ENCODE measurements around the gene CD247.
A peak's percentile ranks its signal among the peaks of the same experiment; 100 is the strongest.

CD247 gene

GRCh38 chr1:167528057-167528728 is 9.9 kb upstream of the CD247 start (continued):
- TF ChIP-seq ZNF701 (tag by site-specific recombination; IDR thresholded peaks at IDR 0.05): no peak
- no peak for TF ChIP-seq ZNF140 (tag by site-specific recombination; IDR thresholded peaks at IDR 0.05)

GRCh38 chr1:167526667-167527383 is 8.5 kb upstream of the CD247 start:
- H3K4me1 ChIP-seq (ENCODE audit: control insufficient read depth, insufficient read depth, low read length): no peaks in the 10 kb centered on the region
- POLR2A ChIA-PET: no interaction called here
- CTCF ChIA-PET: interaction anchor here (0.6 to 1.0 kb wide), 4 partner anchors 13 to 60 kb away, joined by 3 to 5 read pairs (median 3); no protein-coding TSS in a partner anchor

GRCh38 chr1:167524651-167525050 is 6.3 kb upstream of the CD247 start:
- Histone ChIP-seq H3K27ac (ENCODE audit: extremely low read depth, low read depth, low read length) (no peak overlapping the region), H3K4me3 (ENCODE audit: low read depth, low read length) (no peak overlapping the region), H3K4me1 (ENCODE audit: control insufficient read depth, insufficient read depth, low read length) (no peaks in the 10 kb centered on the region), H3K9me3 (ENCODE audit: control insufficient read depth, insufficient read depth, low read depth, low read length) (no peaks in the 10 kb centered on the region), H3K36me3 (ENCODE audit: control insufficient read depth in 2 of 2, insufficient read depth in 1 of 2, low read length in 2 of 2) (no peaks in the 10 kb centered on the region)
- ChIA-PET POLR2A (interaction anchor here (0.6 kb wide), 1 partner anchor 18 kb away, joined by 3 read pairs; no protein-coding TSS in a partner anchor), CTCF (interaction anchor here (0.7 to 2.1 kb wide), 3 partner anchors 9 to 81 kb away, joined by 3 to 10 read pairs (median 4); no protein-coding TSS in a partner anchor)
- TF ChIP-seq PRDM4 (tag by site-specific recombination; IDR thresholded peaks at IDR 0.05): no peak
- TF ChIP-seq SALL2 (tag by site-specific recombination; IDR thresholded peaks at IDR 0.05; ENCODE audit: borderline replicate concordance): no peak
- TF ChIP-seq ELK4 (IDR thresholded peaks at IDR 0.05; ENCODE audit: borderline replicate concordance, low read depth, low read length): no peak
- no peak for TF ChIP-seq ZNF148 (tag by site-specific recombination; IDR thresholded peaks at IDR 0.05; ENCODE audit: borderline replicate concordance)
- no peak for TF ChIP-seq ZNF280C (tag by site-specific recombination; IDR thresholded peaks at IDR 0.05)
- no peak for TF ChIP-seq ZFP41 (tag by site-specific recombination; IDR thresholded peaks at IDR 0.05; ENCODE audit: borderline replicate concordance)

More at GRCh38 chr1:167526667-167527383, 8.5 kb upstream of the CD247 start:
- no peak for TF ChIP-seq ZNF521 (tag by site-specific recombination; IDR thresholded peaks at IDR 0.05)
- no peak for TF ChIP-seq ZNF488 (tag by site-specific recombination; IDR thresholded peaks at IDR 0.05)
- no peak for TF ChIP-seq ZNF654 (tag by site-specific recombination; IDR thresholded peaks at IDR 0.05; ENCODE audit: low read depth)
- TF ChIP-seq ZNF596 (tag by site-specific recombination; IDR thresholded peaks at IDR 0.05): 0 out of 2 replicates have a peak, but pooled peaks have one; percentile 23
- TF ChIP-seq ZBTB21 (tag by site-specific recombination; IDR thresholded peaks at IDR 0.05): no peak
- no peak for TF ChIP-seq ELK4 (IDR thresholded peaks at IDR 0.05; ENCODE audit: borderline replicate concordance, low read depth, low read length)
- no peak for TF ChIP-seq PRDM6 (tag by site-specific recombination; IDR thresholded peaks at IDR 0.05)
- no peaks in the 10 kb centered on the region for H3K9me3 ChIP-seq (ENCODE audit: control insufficient read depth, insufficient read depth, low read depth, low read length)
- H3K27ac ChIP-seq (ENCODE audit: extremely low read depth, low read depth, low read length): no peak overlapping the region
- H3K4me3 ChIP-seq (ENCODE audit: low read depth, low read length): no peak overlapping the region
- H3K36me3 ChIP-seq (ENCODE audit: control insufficient read depth in 2 of 2, insufficient read depth in 1 of 2, low read length in 2 of 2): no peaks in the 10 kb centered on the region
